Measurements from ENCODE around the gene TSPAN4.

TSPAN4 gene

DNA sequence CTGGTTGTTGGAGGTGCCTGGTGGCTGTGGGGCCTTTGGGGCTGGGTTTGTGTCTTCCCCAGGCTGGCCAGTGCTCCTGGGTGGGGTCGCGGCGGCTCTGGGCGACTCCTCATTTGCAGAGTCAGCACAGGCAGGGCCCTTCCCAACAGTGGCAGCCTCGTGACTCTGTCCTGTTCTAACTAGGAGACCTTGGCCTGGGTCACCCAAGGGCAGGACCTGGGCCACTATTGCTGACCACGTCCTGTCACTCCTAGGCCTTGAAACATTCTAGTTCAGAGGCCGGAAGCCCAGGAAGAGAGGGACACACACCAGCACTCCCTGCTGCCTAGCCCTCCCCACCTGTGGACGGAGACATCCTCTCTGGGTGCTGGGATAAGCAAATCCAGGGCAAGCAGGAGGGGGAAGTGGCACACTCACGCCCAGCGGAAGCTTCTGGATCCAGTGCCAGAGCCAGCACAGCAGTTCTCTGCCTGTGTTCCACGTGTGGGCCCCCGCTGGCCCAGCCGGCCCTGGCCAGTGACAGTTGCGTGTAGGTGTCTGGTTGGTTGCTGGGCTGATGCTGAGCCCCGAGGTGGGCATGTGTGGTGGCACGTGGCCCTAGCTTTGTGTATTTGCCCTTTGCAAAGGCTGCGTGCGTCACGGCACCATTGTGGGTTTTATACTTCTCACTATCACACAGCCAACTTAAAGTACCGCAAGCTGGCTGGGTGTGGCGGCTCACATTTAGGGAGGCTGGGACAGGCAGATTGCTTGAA, 72.3 kb downstream of the TSPAN4 start:
- no peak for FAIRE-seq
